ENCODE measurements around the gene M1AP. TPM values are rescaled to one million over a fixed set of nuclear protein-coding genes. Genes with fewer than 3 reads are reported as not detected.

M1AP gene
- total and polyA plus RNA-seq, 2 of the 8 experiments (the other 6 are each of a cell fraction or from before 2014, with no cell fraction given) = 4.8 TPM

- TF ChIP-seq TBP (IDR thresholded peaks at IDR 0.05; ENCODE audit: low read depth, low read length) = no peak
- no peak for TF ChIP-seq RXRA (IDR thresholded peaks at IDR 0.05; ENCODE audit: insufficient read depth, low read depth, low read length)
- peak; percentile 92 for TF ChIP-seq E2F6 (IDR thresholded peaks at IDR 0.05)
- TF ChIP-seq CTCF (IDR thresholded peaks at IDR 0.05; ENCODE audit: control extremely low read depth in 1 of 3, insufficient read depth in 1 of 3, low read depth in 1 of 3, low read length in 3 of 3) = no peak
- no peak for TF ChIP-seq JUN (IDR thresholded peaks at IDR 0.05; ENCODE audit: low read depth, low read length)
- no peak for TF ChIP-seq SIX5 (IDR thresholded peaks at IDR 0.05; ENCODE audit: low read depth, low read length)
- TF ChIP-seq BCL11A (IDR thresholded peaks at IDR 0.05; ENCODE audit: low read depth in 2 of 2, low read length in 2 of 2) = no peak
- TF ChIP-seq TEAD4 (IDR thresholded peaks at IDR 0.05; ENCODE audit: low read depth, low read length) = no peak
- no peak for TF ChIP-seq RAD21 (IDR thresholded peaks at IDR 0.05 in 1 of 2, conservative IDR thresholded peaks at IDR 0.05 in 1 of 2; ENCODE audit: low read depth in 2 of 2, low read length in 2 of 2)
- TF ChIP-seq BRCA1 (IDR thresholded peaks at IDR 0.05; ENCODE audit: low read depth, low read length) = no peak
- TF ChIP-seq PHF8 (conservative IDR thresholded peaks at IDR 0.05; ENCODE audit: low read depth, low read length) = peak; percentile 38; the same call in 1 of the 2 replicates
- TF ChIP-seq EZH2 (IDR thresholded peaks at IDR 0.05; ENCODE audit: low read depth, low read length, severe bottlenecking) = peak; percentile 12
These were observed 117.6 kb downstream of the M1AP start (continued) for GRCh38 chr2:74530239-74531187.
